Aorta (tissue), 5 donors: ENCODE measurements around the gene PCNX1. TPM values are rescaled to one million over a fixed set of nuclear protein-coding genes. Genes with fewer than 3 reads are reported as not detected.

ENCODE experiments used
- ATAC-seq: fragments of 200-7000 bp; cut with Tn5 transposase; one replicate; pipeline ENCODE4 v1.9.1; 2022; ENCODE audit warnings: moderate library complexity; ENCODE audit not compliant: low FRiP score
- DNase-seq, 2 donors: peaks; one replicate each; pipeline ENCODE4 v3.0.0-alpha.2; 2020
- H3K27ac ChIP-seq, 2 donors: one replicate each; pipeline ENCODE4 v1.5.1; 2013; ENCODE audit warnings: low read length in 2 of 2, mild to moderate bottlenecking in 2 of 2, moderate library complexity in 2 of 2, control low read depth in 1 of 2, inconsistent platforms in 1 of 2, low read depth in 1 of 2
- H3K27me3 ChIP-seq, 2 donors: one replicate each; pipeline ENCODE4 v1.6.1; 2013; ENCODE audit warnings: control low read depth in 1 of 2, low read length in 1 of 2, mild to moderate bottlenecking in 1 of 2, moderate library complexity in 1 of 2; ENCODE audit not compliant: insufficient read depth in 2 of 2, control insufficient read depth in 1 of 2
- H3K36me3 ChIP-seq, 2 donors: one replicate each; pipeline ENCODE4 v1.6.1; 2013; ENCODE audit warnings: control low read depth in 1 of 2, low read length in 1 of 2, mild to moderate bottlenecking in 1 of 2; ENCODE audit not compliant: insufficient read depth in 2 of 2, control insufficient read depth in 1 of 2
- H3K4me1 ChIP-seq, 2 donors: one replicate each; pipeline ENCODE4 v1.6.1; 2013; ENCODE audit warnings: low read length in 2 of 2, control low read depth in 1 of 2, mild to moderate bottlenecking in 1 of 2, moderate library complexity in 1 of 2; ENCODE audit not compliant: insufficient read depth in 2 of 2, control insufficient read depth in 1 of 2
- H3K4me3 ChIP-seq, 2 donors: one replicate each; pipeline ENCODE4 v1.5.1; 2013; ENCODE audit warnings: low read length in 2 of 2, control low read depth in 1 of 2, mild to moderate bottlenecking in 1 of 2
- H3K9me3 ChIP-seq: one replicate; pipeline ENCODE4 v1.6.1; 2013; ENCODE audit warnings: mild to moderate bottlenecking, low read length; ENCODE audit not compliant: control insufficient read depth
- WGBS, 2 donors: extraction: QIAGEN DNeasy Blood & Tissue Kit; methylation state at CpG; one replicate each; pipeline ENCODE4 v1.1.7; 2013; 5-methylcytosine and 5-hydroxymethylcytosine counted together
- intact Hi-C, 2 donors: fragments of 100-400 bp; cut with DNase I; formaldehyde crosslinking; loops; one replicate each; pipeline versions ENCODE4 v1.14.2 to v1.15.0; 2022
- polyA plus RNA-seq, 2 donors: library from polyadenylated mRNA; stranded (reverse); fragments of 200-250 nt; gene quantifications; one replicate each; pipeline ENCODE4 v1.2.3, GENCODE V29; 2013
- total RNA-seq, 2 donors: library from RNA; stranded (reverse); fragmentation: NEBNext Ultra II Directional; extraction: Animal tissue kit (Norgen Biotek cat#: 25700); gene quantifications; one replicate each; pipeline ENCODE4 v1.2.1, GENCODE V29; 2021
- donor health status: healthy with polysubstance abuse.
- donor health status: Bipolar disorder and iron deficiency.
- donor health status: DM: no; HTN: no; CAD: no.
- donor health status: DM: no; HTN: no; CAD: no.
- donor health status: DM: yes; HTN: yes; CAD: no.

PCNX1 gene
- total and polyA plus RNA-seq, 4 donors = 3.4 to 96.4 (median 40.4) TPM

GRCh38 chr14:70982200-70982599 lies 74.9 kb downstream of the PCNX1 start:
- Histone ChIP-seq H3K4me3 (no peak overlapping the region), H3K36me3 (peaks cover 0 to 4% of the 10 kb centered on the region in 2 donors), H3K27me3 (no peaks in the 10 kb centered on the region), H3K4me1 (no peaks in the 10 kb centered on the region), H3K9me3 (no peaks in the 10 kb centered on the region), H3K27ac (no peak overlapping the region)
- intact Hi-C loops = no loop called here
- 83 to 88% methylated on average over 1 of the region's 1 CpG for WGBS, 2 donors
- DNase-seq (no peak), ATAC-seq (no peak)

GRCh38 chr14:70987041-70987440 lies 79.8 kb downstream of the PCNX1 start:
- Histone ChIP-seq H3K4me3 (no peak overlapping the region), H3K27me3 (no peaks in the 10 kb centered on the region), H3K27ac (no peak overlapping the region), H3K9me3 (no peaks in the 10 kb centered on the region), H3K4me1 (no peaks in the 10 kb centered on the region), H3K36me3 (peaks cover 0 to 3% of the 10 kb centered on the region in 2 donors)
- ATAC-seq = no peak
- intact Hi-C loops = no loop called here
- no peak for DNase-seq
- 35 to 47% methylated on average over 1 of the region's 1 CpG for WGBS, 2 donors

DNA sequence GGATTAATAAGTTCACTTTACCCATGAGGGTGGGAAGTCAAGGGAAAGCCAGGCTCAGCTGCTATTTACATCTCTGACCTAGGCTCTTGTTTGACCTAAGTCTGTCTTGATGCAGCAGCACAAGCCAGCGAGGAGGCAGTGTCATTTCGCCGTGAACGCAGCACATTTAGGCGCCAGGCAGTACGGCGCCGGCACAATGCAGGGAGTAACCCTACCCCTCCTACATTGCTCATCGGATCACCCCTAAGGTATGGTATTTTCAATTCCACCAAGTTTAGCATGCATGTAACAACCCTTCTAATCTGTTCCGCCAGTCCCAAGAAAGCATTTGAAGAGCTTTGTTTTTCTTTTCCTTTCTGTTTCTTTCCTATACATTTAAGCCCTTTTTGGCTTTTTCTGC lies 81.2 kb downstream of the PCNX1 start:
- no peaks in the 10 kb centered on the region for H3K4me1 ChIP-seq
- H3K4me3 ChIP-seq = no peak overlapping the region
- no peak for DNase-seq
- no peak overlapping the region for H3K27ac ChIP-seq
- H3K36me3 ChIP-seq = peaks cover 0 to 3% of the 10 kb centered on the region in 2 donors
- no peaks in the 10 kb centered on the region for H3K9me3 ChIP-seq
- WGBS, 2 donors = 95% methylated on average over 10 of the region's 10 CpGs
- no peaks in the 10 kb centered on the region for H3K27me3 ChIP-seq
- ATAC-seq = no peak
- intact Hi-C loops = no loop called here

DNA sequence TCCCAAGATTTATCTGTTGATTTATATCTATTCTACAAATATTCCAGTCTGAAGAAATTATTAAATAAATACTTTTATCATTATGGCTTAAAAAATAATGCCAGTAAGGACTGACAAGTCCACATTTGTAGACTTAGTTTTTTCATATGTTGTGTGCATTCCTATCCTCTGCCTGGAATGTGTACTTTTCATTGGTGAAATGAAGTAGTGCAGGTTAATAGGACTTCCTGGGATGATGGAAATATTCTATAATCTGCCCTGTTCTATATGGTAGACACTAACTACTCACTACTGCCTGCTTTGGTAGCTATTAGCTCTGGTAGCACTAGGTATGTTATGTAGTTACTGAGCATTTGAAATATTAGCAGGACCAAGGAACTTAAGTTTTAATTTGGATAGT lies 86.7 kb downstream of the PCNX1 start:
- H3K9me3 ChIP-seq = no peaks in the 10 kb centered on the region
- H3K4me3 ChIP-seq = no peak overlapping the region
- DNase-seq (no peak), ATAC-seq (no peak)
- intact Hi-C loops = no loop called here
- H3K27ac ChIP-seq = no peak overlapping the region
- H3K27me3 ChIP-seq = no peaks in the 10 kb centered on the region
- no peaks in the 10 kb centered on the region for H3K4me1 ChIP-seq
- H3K36me3 ChIP-seq = peaks cover 0 to 2% of the 10 kb centered on the region in 2 donors

DNA sequence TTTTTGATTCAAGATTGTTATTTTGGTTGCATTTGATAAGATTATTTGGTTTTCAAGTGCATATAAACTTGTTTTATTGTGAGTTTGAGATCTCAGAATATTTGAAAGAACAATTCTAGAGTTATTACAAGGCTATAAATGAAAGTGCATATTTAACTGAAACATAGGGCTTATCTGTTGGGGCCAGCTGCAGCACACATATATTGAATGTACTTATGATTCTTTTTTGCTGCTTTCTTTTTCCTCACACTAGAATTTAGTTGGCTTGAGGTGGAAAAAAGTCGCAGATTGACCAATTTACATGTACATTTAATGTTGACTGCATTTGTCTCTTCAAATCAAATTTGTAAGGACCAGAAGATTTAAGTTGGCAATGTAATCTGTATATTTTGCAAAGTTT lies 88.0 kb downstream of the PCNX1 start:
- no peak overlapping the region for H3K27ac ChIP-seq
- no peaks in the 10 kb centered on the region for H3K4me1 ChIP-seq
- H3K9me3 ChIP-seq = no peaks in the 10 kb centered on the region
- 97 to 100% methylated on average over 1 of the region's 1 CpG for WGBS, 2 donors
- no peak for ATAC-seq
- intact Hi-C loops = no loop called here
- peaks cover 0 to 2% of the 10 kb centered on the region in 2 donors for H3K36me3 ChIP-seq
- no peaks in the 10 kb centered on the region for H3K27me3 ChIP-seq
- H3K4me3 ChIP-seq = no peak overlapping the region
- no peak for DNase-seq

- Histone ChIP-seq H3K27me3 (no peaks in the 10 kb centered on the region), H3K4me1 (no peaks in the 10 kb centered on the region), H3K4me3 (no peak overlapping the region), H3K9me3 (no peaks in the 10 kb centered on the region), H3K27ac (no peak overlapping the region), H3K36me3 (peaks cover 0 to 2% of the 10 kb centered on the region in 2 donors)
- WGBS, 2 donors = 84 to 90% methylated on average over 3 of the region's 3 CpGs
- no peak for ATAC-seq
- intact Hi-C loops = no loop called here
- DNase-seq = no peak
Measured at GRCh38 chr14:70995671-70996070, 88.4 kb downstream of the PCNX1 start.

DNA sequence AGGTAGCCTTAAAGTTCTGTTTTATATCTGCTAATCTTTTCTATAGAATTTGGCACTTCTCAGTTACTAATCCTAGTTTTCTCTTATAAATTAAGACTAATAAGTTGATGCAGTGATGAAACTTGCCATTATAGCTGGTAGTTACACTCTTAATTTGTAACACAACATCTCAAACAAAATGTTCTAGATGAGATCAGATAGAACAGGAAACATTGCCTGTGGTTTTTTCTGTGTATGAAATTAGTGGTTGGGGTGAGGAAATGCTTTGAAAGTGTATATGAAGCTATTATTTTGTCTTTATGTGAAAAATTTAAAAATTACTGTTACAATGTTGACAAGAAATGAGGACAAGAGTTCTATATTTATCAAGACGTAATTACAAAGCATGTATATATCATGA lies 91.9 kb downstream of the PCNX1 start:
- Histone ChIP-seq H3K9me3 (no peaks in the 10 kb centered on the region), H3K36me3 (peaks cover 0 to 2% of the 10 kb centered on the region in 2 donors), H3K4me3 (no peak overlapping the region), H3K4me1 (peaks cover 0 to 2% of the 10 kb centered on the region in 2 donors), H3K27ac (no peak overlapping the region), H3K27me3 (no peaks in the 10 kb centered on the region)
- no peak for DNase-seq
- intact Hi-C loops = no loop called here
- WGBS, 2 donors = 89 to 96% methylated on average over 1 of the region's 1 CpG
- no peak for ATAC-seq

- H3K9me3 ChIP-seq = no peaks in the 10 kb centered on the region
- H3K4me1 ChIP-seq = peaks cover 0 to 2% of the 10 kb centered on the region in 2 donors
- intact Hi-C loops = no loop called here
- H3K36me3 ChIP-seq = peaks cover 3% of the 10 kb centered on the region in 2 donors
- DNase-seq = no peak
- H3K27ac ChIP-seq = no peak overlapping the region
- no peaks in the 10 kb centered on the region for H3K27me3 ChIP-seq
- H3K4me3 ChIP-seq = no peak overlapping the region
- no peak for ATAC-seq
- WGBS, 2 donors = 91 to 92% methylated on average over 2 of the region's 2 CpGs
Measured at GRCh38 chr14:71000091-71000490, 92.8 kb downstream of the PCNX1 start.

- H3K27ac ChIP-seq = no peak overlapping the region
- H3K4me3 ChIP-seq = no peak overlapping the region
- intact Hi-C loops = no loop called here
- H3K36me3 ChIP-seq = peaks cover 1 to 3% of the 10 kb centered on the region in 2 donors
- DNase-seq (no peak), ATAC-seq (no peak)
- WGBS, 2 donors = 67 to 72% methylated on average over 5 of the region's 5 CpGs
- H3K27me3 ChIP-seq = no peaks in the 10 kb centered on the region
- no peaks in the 10 kb centered on the region for H3K9me3 ChIP-seq
- peaks cover 0 to 2% of the 10 kb centered on the region in 2 donors for H3K4me1 ChIP-seq
Measured at GRCh38 chr14:71001742-71002141, 94.5 kb downstream of the PCNX1 start.
